AG09319 (cell line): ENCODE data around the gene CELA3A.
"Not testable (repeated sequence)": the region's sequence is repeated elsewhere in the genome, so short reads cannot be mapped to it uniquely, and the experiment has no call there.

Experiments
- DNase-seq: peaks from one replicate; pipeline ENCODE4 v3.0.0-alpha.2; 2010; ENCODE audit warnings: low read depth; ENCODE audit errors: extremely low read depth
- TF ChIP-seq, protein P1 (sequence below): IDR thresholded peaks from 2 replicates; pipeline ENCODE4 v1.5.1; 2011; ENCODE audit warnings: low read depth, mild to moderate bottlenecking, inconsistent platforms, low read length, moderate library complexity

The CELA3A gene

DNA sequence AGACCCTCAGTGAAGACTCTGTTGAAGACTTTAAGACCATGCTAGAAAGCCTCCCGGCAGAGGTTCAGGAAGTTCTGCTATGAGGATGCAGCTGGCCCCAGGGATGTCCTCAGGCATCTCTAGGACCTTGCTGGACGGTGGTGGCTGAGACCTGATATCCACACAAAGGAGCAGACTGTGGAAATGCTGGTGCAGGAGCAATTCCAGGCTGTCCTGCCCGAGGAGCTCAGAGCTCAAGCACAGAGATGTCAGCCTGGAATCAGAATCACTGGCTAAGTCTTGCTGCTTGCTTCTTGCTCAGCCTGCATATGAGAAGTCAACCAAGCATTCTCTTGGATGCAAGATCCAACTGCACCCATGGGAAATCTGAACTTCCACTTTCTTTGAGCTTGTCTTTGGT is 29.0 kb downstream of the CELA3A start:
- DNase-seq, result no peak
- TF ChIP-seq, protein P1, sequence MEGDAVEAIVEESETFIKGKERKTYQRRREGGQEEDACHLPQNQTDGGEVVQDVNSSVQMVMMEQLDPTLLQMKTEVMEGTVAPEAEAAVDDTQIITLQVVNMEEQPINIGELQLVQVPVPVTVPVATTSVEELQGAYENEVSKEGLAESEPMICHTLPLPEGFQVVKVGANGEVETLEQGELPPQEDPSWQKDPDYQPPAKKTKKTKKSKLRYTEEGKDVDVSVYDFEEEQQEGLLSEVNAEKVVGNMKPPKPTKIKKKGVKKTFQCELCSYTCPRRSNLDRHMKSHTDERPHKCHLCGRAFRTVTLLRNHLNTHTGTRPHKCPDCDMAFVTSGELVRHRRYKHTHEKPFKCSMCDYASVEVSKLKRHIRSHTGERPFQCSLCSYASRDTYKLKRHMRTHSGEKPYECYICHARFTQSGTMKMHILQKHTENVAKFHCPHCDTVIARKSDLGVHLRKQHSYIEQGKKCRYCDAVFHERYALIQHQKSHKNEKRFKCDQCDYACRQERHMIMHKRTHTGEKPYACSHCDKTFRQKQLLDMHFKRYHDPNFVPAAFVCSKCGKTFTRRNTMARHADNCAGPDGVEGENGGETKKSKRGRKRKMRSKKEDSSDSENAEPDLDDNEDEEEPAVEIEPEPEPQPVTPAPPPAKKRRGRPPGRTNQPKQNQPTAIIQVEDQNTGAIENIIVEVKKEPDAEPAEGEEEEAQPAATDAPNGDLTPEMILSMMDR, result no peak

DNA sequence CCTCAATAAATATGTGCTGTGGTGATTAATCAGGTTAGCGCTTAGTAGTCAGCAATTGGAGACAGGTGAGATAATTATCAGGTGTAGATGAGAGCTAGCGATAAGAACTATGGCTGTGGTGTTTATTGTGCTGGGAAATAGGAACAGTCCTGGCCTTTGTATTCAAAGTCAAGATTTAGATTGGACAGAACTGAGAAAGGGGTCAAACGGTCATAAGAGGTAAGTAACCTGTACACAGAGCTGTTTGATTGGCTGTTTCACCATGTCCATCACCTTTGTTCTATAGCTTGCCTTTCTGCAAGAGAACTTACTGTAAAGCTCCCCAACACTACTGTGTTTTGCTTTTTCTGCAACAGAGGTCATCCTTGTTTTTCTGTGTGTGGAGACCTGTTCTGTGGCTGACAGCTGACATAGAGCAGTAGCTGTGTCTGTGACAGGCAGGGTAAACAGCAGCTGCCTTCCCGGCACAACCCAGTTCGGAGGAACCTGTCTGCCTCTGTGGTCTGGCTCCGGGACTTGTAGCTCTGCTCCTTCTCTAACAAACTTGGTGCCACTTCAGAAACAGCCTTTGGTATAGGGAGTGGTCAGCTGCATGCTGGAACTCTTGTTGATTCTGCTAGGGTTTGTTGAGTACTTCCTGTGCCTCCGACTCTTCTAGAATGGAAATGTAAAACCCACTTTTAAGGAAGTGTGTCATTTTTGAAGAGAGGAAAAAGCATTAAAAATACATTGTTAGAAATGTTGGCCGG is 29.9 kb downstream of the CELA3A start:
- no peak for DNase-seq
- TF ChIP-seq, protein P1, result no peak

DNA sequence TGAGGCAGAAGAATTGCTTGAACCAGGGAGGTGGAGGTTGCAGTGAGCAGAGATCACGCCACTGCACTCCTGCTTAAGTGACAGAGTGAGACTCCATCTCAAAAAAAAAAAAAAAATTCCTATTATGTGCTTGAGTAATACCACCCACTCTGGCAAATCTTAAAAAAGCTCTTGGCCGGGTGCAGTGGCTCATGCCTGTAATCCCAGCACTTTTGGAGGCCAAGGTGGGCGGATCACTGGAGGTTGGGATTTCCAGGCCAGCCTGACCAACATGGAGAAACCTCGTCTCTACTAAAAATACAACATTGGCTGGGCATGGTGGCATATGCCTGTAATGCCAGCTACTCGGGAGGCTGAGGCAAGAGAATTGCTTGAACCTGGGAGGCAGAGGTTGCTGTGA is 33.4 kb downstream of the CELA3A start:
- not testable (repeated sequence) for DNase-seq

DNA sequence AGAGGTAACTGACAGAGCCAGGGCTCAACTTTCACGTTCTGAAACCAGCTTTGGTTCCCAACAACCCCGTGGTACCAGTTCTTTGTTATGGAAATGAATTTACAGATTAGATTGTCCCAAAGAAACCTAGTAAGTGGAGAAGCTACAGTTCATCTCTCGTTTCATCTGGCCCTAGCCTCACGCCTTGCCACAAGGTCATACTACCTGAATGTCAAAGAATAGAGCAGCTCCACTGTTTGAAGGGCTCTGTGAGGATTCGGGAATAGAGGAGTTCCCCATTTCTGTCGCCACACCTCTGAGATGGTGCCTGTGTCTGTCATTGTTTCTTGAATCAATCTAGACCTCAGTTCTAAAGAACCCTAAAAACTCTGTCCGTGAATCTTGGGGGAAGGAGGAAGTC is 36.1 kb downstream of the CELA3A start:
- no peak for DNase-seq
- TF ChIP-seq, protein P1, result no peak

DNA sequence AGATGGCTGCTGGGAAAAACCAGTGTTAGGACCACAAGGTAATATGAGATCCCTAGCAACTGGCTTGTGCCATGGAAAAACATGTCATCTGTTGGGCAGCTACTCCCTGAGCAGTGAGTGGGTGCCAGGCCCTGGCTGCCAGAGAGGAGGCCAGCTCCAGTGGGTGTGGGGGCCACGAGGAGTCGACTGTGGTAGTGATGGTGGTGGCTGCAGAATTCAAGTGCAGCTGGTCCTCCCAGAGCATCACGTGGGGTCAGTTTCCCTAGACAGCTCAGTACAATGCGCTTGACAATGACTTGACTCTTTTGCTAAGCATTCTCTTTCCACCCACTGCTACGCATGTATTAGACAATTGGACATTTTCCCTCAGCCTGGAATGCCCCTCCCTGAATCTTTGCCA is 36.6 kb downstream of the CELA3A start:
- no peak for DNase-seq
- TF ChIP-seq, protein P1, result no peak

DNA sequence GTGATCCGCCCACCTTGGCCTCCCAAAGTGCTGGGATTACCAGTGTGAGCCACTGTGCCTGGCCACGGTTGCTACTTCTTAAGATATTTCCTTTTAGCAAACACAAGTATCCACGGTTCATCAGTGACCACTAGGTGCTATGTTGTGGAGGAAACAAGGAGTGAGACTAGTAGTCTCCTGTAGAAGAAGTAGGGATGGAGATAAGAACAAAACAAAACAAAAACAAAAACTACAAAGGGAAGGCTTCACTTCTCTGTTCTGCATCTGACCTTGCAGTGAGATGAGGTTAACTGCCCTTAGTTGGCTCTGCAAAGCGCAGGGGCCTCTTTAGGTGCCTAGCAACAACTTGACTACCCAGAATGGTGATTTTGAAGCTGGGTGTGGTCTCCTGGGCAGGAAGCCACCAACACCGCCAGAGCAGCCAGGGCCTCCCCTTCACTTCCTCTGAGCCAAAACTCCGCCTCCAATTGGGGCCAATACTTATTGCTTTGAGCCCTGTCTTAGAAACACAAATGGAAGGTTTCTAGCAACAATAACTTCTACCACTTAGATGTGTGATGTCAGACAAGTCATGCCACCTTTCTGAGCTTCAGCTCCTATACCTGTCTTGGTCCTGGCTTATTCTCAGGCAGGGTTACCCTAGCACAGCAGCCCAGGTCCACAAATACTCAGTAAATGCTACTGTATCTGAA is 38.3 kb downstream of the CELA3A start:
- TF ChIP-seq, protein P1, result no peak
- no peak for DNase-seq

DNA sequence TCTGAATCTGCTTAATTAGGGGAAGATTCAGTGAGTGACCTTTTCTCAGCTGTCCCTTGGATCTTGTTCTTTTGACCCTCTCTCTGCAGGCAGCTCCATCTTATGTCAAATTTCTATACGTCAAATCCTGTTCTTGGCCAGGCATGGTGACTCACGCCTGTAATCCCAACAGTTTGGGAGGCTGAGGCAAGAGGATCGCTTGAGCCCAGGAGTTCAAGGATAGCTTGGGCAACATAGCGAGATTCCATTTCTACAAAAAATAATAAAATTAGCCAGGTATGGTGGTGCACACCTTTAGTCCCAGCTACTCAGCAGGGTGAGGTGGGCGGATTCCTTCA is 38.8 kb downstream of the CELA3A start:
- TF ChIP-seq, protein P1, result no peak

More for the DNA sequence above, 38.8 kb downstream of the CELA3A start:
- no peak for DNase-seq
